Measurements from ENCODE around the gene LMCD1.

Gene LMCD1

DNA sequence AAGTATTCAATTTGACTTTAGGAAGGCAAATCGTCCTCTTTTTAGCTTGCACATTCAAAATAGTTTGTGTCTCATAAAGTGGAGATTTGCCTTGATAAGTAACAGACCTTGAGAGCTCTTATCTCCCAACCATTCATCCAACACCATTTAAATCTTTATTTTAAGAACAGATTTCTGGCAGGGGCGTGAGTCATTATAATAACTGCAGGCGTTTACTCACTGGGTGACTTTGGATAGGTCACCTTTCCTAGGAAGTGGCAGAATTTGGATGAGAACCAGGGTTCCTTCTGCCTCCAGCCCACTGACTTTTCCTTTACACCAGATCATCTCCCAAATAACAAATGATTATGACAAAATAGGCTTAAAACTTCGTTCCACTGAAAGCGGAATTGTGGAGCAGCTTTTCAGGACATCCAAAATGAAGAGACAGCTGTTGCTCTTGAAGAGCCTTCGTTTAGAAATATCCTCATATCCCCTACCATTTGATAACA is 5.0 kb downstream of the LMCD1 start:
- no peak for DNase-seq

DNA sequence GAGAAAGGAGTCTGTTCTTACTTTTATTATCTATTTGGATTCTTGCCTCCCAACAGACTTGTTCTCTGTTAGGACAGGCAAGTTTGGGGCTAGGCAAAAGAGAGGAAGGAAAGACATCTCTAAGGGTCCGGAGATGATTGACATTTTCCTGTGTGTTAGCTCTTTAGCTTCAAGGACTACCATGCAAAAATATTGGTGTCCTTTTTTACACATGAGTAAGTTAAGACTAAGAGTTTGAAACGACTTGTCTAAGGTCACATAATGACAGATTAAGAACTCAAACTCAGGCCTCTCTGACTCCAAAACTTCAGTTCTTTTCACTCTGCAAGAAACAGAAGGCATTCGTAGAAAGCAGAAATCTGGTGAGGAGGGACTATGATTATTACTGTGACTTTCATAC is 5.9 kb downstream of the LMCD1 start:
- no peak for DNase-seq

DNA sequence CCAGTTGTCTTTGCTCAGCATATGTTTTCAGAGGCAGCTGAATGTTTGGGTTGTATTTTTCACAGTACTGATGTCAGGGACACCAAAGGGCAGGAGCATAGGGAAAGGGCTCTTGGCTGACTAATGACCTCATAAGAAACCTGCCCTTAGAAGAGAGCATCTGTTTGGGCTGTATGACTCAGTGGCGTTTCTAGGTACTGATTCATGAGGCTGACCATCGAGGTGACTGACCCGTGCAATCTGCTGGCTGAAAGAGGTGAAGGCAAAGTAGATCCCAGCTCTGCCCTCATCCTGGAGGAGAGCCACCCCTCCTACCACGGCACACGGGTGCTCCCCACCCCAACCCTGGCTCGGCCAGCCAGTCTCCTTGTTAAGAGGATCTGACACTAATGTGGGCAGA is 8.3 kb downstream of the LMCD1 start:
- DNase-seq: no peak

DNA sequence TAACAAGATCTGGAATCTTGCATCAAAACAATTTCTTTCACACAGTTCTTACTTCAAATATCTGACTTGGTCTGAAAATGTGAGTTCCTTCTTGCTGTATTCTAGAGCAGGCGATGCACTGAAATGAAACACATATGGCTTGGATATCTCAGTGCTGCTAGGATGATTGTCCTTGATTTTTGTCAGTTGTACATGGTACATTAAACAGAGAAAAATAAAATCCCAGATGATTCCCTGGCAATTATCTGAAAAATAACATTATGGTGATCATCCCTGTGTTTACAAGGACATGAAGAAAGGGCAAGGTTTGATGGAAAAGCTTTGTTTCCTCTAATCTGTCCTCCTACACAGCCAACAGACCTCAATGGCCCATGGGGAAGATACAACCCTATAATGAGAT is 10.6 kb downstream of the LMCD1 start:
- no peak for DNase-seq

DNA sequence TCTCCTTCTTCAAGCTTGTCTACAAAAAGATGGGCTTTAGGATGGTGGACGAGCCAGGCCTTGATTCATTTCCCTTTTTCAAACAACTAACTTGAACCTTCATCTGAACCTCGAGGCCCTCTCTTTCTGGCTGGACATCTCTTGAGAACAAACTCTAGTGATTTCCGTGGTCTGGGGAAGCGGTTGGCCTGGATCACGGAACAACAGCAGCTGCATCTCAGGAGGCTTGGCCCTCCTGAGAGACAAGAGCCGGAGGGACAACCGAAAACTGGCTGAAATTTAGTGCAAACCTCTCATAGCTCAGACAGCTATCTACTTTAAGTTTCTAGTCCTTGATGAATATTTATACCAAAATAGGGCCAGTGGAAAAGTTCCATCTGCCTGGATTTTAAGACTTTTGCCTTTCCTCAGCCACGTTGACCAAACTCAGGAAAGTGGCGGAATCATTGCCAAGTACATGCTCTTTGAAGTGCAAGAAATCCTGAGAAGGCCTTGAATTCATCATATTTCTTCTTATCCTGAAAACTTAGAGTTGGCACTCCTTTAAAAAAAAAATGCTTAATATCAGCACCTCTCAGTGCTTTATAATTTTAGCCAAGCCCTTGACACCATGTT is 14.5 kb downstream of the LMCD1 start:
- no peak for DNase-seq

DNA sequence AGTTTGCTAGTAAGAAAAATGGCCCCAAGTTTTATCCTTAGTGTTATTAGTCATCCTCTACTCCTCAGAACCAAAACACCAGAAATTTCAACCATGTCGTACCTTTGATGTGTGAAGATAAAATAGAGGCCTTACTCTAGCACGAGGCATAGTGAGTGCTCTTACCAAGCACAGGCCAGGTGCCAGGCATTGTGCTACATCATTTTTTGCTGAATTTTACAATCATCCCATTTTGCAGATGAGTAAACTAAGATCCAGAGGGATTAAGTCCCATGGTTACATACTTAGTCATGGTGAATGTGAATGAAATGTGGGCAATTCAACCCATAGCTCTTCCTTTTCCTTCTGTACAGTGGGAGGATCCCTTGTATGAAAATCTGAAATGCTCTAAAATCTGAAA is 15.2 kb downstream of the LMCD1 start:
- no peak for DNase-seq

DNA sequence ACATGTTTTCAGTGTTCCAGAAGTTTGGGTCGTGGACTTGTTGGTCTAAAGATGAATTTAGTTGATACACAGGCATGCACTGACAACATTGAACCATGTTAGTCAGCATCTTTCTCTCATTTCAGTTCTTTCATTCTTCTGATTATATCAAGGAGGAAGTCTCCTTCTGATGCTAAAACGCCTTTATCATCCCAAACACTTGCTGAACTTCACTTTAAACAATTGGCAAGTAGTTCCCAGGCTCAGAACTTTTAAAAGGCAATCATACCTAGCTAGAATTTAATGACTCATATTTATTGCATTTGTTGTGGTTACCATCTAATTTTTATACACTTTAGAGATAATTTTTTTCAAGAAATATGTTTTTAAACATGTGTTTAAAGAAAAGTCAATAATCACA is 15.9 kb downstream of the LMCD1 start:
- no peak for DNase-seq

DNA sequence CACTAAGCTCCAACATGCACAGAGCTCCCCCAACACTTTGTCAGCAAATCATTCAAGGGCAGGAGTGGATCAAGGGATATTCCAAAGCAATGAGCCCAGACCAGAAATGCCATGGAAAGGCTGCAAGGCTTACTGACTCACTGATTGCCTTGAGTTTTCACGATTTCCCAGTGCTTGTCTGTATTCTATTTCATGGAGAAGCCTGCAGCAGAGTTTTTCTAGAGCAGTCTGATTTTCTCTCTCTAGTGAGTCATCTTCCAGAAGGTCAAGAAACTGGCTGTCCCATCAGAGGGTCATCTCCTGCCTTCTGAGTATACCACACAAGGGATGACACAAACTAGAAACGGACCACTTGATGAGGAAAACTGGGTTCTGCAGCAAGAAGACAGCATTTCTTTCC is 16.5 kb downstream of the LMCD1 start:
- DNase-seq: no peak

DNA sequence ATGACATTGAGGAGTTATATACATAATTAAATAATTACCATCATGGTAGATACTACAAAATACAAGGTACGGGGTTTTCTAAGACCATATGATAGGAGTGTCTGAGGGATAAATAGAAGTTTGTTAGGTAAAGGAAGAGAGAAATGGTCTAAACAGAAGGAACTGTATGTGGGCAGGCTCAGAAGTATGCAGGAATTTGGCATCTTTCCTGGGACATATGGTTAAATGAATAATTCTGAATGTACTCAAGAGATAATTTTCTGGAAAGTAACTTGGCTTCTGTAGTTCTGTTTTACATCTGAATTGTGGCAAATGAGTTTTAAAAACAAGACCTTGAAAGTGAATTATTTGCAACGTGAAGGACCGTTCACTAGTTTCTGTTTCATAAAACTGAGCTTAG is 17.5 kb downstream of the LMCD1 start:
- no peak for DNase-seq

DNA sequence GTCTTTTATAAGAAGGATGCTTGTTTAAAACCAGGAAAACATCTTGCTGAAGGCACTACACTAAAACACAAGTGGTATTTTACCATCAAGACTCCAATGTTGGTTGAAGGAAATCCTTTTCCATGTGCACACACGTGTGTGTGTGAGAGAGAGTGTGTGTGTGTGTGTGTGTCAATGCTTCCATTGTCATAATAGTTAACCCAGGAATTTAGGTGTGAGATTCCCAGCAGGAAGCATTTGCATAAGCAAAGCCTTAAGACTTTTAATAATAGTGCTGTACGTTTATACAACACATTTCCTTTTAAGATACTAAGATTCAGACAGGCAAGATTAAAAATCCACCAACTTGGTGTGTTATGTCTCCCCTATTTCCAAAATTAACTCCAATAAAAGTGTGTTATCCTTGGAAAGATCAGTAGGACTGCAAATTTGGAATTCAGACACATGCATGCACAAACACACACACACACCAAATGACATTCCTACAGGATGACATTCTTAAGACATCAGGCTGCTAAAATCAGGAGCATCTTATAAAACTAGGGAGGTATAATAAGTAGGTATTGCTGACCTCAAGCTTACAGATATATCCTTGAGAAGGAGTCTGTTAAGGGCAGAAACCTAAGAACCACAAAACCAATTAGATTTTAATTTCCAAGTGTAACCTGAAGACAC is 18.3 kb downstream of the LMCD1 start:
- no peak for DNase-seq

DNA sequence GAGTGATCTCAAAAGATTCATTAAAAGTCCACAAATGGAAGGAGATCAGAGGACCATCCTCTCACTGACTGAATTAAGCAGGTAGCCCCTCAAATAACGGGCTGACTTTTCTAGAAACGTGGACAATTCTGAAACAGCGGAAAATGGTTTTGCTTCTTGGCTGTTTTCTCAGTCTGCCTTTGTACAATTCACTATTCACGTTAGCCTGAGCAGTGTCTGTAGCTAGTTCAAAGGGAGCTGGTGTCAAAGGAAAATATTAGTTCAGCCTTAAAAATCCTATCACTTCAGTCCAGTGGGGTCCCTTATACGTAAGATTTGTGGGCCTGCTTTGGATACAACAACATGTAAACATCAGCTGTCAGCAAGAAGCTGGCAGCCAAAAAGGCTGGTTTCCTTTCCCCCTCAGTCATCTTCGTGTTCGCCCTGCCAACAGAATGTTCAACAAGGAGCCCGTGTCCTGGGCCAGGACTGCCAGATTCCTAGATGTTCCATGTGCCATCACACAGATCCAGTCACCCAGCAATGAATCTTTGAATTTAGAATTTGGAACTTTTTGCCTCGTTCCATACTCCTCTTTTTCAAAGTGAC is 19.3 kb downstream of the LMCD1 start:
- no peak for DNase-seq

DNA sequence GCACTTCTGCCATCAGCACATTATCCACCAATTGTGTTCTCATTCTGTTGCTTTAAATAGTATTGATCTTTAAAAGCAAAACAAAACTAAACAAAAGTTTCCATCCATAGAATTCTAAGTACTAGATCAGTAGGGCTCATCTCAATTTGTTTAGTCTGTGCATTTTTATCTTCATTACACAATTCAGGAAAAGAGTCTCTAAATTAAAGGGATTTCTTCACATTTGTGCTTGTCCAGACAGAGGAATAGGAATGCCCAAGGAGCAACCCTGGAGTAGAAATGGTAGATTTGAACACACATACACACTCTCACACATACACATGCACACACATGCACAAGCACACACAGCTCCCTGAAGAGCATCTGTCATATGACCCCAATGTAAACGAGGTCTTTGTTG is 21.4 kb downstream of the LMCD1 start:
- DNase-seq: no peak

DNA sequence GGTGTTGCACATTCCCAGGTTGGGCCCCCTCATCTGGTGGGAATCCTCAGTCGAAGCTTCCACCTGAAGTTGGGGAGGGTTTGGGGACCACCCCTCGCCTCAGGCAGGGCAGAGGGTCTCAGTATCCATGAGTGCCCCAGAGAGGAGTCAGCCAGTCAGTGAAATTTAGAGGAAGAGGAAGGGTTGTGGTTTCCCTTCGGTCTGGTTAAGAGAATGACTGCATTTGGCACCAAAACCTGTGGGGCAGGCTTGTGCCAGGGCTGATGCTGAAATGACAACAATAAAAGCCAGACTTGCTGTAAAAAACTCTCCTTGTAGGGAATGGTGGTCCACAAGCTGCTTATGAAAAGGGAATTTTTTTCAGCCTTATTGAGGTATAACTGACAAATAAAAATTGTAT is 22.6 kb downstream of the LMCD1 start:
- DNase-seq: peak; percentile 14 to 15

DNA sequence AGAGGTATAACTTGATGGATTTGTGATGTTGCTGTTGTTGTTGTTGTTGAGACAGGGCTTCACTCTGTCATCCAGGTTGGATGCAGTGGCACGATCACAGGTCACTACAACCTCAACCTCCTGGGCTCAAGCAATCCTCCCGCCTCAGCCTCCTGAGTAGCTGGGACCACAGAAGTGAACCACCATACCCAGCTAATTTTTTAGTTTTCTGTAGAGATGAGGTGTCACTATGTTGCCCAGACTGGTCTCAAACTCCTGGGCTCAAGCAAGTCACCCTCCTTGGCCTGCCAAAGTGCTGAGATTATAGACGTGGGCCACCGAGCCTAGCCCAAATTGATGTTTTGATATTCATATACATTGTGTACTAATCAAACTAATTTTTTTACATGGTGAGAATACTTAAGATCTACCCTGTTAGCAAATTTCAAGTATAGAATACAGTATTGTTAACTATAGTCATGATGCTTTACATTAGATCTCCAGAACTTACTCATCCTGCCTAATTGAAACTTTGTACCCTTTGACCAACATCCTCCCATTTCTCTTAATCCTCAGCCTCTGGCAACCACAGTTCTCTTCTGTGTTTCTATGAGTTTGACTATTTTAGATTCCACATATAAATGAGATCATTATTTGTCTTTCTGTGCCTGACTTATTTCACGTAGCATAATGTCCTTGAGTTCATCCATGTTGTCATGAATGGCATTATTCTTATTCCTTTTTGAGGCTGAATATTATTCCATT is 23.2 kb downstream of the LMCD1 start:
- DNase-seq: no peak

DNA sequence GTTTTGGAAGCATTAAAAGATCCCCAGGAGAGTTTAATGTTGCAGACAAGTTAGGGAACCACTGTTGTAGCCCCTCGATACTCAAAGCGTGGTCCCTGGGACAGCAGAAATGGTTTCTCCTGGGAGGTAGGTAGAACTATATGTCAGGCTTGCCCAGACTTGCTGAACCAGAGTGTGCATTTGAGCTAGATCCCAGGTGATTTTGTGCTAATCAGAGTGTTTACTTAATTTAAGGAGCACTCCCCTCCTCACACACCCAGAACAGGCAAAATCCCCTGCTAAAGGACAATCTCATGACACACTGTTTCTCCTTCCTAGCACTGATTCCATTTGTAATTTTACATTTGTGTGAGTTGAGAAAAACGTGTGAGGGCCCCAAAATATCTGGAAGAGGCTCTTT is 24.3 kb downstream of the LMCD1 start:
- DNase-seq: no peak

DNA sequence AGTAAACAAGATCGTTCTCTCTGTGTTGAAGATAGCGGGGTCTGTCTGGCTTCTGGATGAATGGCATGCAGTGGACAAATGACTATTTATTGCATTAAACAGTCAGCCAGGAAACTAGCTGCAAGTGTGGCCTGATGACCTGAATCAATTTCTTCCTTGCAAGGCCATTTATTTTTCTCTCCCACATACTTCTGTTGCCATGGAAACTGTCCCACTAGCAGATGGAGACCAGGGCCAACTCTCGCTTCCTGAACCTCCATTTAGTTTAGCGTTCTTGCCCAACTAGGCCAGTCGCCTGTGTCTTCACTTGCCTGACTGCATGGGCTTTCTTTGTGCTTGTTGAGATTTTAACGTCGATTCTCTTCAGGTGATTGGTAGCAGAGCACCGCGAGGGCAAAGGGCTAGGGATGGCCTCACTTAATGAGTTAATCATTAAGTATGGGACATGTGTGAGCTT is 27.6 kb downstream of the LMCD1 start:
- DNase-seq: peak in 1 of 2 donors; percentile 71

DNA sequence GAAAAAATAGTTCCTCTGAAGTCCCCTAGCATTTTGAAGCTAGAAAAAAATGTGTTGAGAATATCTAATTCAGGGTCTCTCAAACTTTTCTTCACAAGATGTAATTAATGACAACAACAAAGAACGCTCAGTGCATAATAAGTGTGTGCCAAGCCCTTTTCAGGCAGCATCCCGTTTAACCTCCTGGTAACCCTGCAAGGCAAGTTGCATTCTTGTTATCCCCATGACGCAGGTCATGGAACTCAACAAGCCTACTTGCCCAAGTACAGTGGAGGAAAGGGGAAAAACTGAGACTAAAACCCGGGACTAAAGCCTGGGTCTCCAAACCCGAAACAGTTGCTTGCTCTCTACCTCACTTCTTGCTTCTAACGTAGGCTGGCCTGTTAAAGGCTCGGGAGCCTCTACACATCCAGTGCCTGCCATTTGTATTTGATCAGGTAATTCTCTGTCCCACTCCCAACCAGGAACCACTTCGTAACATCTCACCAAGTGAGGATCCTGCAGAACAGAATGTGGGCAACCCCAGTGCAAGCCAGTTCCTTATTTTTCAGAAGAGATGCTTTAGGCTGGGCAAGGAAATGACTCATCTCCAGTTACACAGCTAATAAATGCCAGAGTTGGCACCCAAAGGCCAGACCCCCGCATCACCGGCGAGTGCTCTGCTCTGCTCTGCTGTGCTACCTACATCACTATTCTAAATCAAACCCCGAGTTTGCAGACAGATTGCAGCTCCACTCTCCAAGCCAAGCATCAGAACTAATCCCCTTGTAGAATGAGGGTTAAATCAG is 28.3 kb downstream of the LMCD1 start:
- DNase-seq: peak; percentile 47 to 54

DNA sequence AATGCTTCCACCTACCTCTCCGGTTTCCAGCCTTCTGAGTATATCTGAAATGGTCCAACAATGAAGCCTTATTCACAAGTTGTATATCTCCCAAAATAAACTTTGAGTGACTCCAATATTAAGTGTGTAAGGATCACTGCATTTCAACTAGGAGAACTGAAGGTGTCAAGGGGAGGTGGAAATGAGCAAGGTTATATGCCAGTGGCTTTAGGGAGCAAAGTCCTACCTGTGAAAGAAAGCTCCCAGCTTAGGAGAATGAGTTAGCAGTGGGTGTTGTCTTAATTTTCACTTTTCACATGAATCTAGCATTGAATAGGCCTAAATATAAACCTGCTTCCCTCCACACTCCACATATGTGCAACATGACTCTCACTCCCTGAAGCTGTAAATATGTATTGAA is 29.0 kb downstream of the LMCD1 start:
- DNase-seq: no peak

DNA sequence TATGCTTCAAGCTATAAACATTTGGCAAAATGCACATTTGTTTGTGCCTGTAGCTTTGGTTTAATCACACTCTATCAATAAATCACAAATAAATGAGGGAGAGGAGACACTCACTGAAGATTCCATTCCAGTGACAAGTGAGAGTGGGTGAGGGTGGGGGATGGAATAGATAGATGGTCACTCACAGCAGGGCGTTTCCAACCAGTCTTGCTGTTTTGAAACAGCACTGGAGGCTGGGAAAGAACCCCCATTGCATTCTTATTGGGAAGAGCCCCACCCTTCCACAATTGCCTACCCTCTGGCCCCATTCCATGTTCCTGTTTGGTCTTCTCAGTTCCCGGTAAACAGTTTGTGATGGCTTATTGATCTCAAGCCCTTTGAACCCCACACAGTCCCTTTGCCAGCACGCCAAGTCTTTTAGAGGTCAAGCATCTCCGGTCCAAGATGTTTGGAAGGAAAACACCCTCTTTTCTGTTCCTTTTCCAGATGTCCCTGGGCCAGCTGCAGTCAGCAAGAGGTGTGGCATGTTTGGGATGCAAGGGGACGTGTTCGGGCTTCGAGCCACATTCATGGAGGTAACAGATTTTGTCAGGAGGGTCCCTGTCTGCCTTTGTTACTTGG is 30.7 kb downstream of the LMCD1 start:
- no peak for DNase-seq

DNA sequence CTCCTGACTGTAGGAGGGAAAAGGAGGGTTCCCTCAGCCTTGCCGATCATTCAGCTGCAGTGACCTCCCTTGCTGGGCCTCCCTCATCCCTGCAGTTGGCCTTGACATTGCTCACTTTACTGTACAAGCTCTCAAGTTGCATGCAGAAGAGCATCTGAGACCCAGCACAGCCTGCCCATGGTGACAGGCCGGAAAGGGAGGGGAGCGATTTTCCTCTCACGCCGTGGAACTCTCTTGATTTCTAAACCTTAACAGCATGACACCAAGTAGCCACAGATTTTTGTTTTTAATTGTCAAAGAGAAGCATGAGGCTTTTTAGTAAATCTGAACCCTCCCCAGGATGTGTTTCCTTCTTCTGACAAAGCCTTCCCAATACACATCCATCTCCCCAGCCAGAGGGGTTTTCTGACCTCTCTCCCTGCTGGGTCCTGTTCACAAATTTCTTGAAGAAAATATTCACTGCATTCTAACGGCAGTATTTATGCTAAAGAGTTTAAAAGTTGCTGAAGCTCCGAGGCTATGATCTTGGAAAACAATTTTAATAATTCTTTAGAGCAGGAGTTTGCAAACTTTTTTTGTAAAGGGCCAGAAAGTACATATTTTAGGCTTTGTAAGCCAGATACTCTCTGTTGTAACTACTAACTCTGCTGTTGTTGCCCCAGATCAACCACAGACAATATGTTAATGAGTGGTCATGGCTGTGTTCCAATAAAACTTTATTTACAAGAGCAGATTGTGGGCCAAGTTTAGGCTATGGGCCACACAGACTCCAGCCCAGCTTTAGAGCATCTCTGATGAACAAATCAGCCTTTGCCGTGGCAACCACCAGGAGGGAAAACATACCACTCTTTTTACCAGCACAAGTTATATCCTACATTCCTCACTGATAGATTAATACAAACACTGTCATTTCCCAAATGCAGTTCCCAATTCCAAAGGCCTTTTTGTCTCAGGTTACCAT is 34.8 kb downstream of the LMCD1 start:
- no peak for DNase-seq

DNA sequence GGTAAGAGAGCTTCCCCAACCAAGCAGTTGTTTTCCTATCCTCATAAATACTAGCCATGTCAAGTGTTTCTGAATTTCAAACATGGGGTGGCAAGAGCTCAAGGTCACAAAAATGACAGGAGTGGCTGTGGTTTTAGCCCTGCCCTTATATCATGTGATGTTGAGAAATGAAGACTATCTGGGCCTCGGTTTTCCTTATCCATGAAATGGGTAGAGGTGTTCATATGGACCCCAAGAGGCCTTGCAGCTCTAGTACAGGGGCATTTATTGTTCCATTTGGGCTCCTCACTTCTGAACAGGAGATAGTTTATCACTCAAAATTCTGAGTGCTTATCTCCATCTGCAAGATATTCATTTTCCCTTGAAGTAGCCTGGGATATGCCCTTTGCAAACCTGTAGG is 35.8 kb downstream of the LMCD1 start:
- no peak for DNase-seq

Data from inflammatory macrophage (primary cell).